Astrocyte of the spinal cord (primary cell): ENCODE data around the gene SGMS1.
A peak's percentile ranks its signal among the peaks of the same experiment; 100 is the strongest.

Source experiments
- DNase-seq: peaks from one replicate; pipeline ENCODE4 v3.0.0; 2011; ENCODE audit warnings: low read depth, low spot score
- H3K4me3 ChIP-seq: 2 replicates; pipeline ENCODE4 v1.5.1; 2011; ENCODE audit warnings: low read depth, mild to moderate bottlenecking, low read length, moderate library complexity
- in situ Hi-C: cut with HindIII; loops from 2 replicates; pipeline ENCODE4 v1.10.0; 2017; ENCODE audit warnings: low sequenced_read_pairs
- TF ChIP-seq, protein P1 (sequence below): IDR thresholded peaks from 2 replicates; pipeline ENCODE4 v1.5.1; 2012; ENCODE audit warnings: low read depth, mild to moderate bottlenecking, low read length, inconsistent platforms

SGMS1 gene

DNA sequence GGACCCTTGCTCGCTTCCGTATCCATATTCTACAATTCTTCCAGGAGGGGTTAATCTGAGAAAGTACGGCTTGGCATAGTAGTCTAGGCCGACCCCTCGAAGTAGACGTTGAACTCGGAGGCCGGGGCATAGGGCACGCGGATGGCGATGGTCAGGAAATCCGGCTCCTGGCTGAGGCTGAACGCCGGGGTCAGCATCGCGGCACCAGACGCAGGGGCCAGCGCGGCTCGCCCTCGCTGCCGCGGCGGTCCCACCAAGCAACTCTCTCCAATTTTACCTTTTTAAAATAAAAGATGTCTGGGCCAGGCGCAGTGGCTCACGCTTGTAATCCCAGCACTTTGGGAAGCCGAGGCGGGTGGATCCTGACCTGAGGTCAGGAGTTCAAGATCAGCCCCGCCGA lies 7.3 kb upstream of the SGMS1 start:
- in situ Hi-C loops, result no loop called here
- TF ChIP-seq, protein P1, sequence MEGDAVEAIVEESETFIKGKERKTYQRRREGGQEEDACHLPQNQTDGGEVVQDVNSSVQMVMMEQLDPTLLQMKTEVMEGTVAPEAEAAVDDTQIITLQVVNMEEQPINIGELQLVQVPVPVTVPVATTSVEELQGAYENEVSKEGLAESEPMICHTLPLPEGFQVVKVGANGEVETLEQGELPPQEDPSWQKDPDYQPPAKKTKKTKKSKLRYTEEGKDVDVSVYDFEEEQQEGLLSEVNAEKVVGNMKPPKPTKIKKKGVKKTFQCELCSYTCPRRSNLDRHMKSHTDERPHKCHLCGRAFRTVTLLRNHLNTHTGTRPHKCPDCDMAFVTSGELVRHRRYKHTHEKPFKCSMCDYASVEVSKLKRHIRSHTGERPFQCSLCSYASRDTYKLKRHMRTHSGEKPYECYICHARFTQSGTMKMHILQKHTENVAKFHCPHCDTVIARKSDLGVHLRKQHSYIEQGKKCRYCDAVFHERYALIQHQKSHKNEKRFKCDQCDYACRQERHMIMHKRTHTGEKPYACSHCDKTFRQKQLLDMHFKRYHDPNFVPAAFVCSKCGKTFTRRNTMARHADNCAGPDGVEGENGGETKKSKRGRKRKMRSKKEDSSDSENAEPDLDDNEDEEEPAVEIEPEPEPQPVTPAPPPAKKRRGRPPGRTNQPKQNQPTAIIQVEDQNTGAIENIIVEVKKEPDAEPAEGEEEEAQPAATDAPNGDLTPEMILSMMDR, result no peak
- no peak overlapping the region for H3K4me3 ChIP-seq
- DNase-seq, result no peak

DNA sequence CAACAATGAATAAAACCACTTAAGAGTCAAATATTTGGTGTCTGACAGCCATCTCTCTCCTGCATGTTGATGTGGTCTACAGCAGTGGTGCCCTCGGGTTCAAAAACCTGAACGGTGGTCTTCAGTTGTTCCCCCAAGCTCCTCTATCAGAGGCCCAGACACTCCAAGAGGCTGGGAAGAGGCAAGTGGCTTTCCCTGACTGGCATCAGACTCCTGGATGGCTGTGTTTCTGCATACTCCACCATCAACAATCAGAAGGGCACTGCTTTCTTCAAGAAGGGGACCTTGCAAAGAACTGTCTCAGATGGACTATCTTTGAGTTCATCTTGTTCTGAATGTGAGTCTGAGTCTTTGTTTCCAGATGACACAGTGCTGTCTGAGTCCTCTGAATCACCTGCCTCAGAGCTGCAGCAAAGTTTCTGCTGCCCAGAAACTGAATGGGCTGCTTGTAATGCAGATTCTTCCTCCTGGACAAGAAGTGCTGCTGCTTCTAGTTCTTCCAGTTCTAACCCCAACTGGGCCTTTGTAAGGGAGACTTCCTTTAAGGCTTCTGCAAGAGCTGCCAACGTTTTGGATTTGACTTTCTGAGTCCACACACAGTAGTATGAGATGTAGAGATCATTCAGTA lies 5.9 kb upstream of the SGMS1 start:
- in situ Hi-C loops, result no loop called here

DNA sequence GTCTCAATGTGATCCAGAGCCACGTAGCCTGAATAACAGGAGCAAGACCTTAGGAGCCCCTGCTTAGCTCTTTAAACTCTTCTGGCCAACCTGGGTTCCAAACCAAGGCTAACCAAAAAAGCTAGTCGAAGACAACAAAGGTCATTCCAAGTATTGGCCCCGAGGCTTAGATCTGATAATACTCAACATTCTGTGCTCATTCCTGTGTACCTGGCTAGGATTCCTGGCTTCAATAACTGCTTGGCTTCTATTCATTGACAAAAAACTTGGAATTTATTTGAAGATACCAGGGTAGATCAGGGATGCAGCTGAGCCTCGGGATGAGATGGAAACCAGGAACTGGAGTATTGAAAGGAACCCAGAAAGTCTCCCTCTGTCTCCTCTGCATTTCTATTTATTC lies 4.1 kb upstream of the SGMS1 start:
- TF ChIP-seq, protein P1, result no peak
- in situ Hi-C loops, result no loop called here
- no peak for DNase-seq
- no peak overlapping the region for H3K4me3 ChIP-seq

More for the DNA sequence above, 5.9 kb upstream of the SGMS1 start:
- no peak for DNase-seq
- TF ChIP-seq, protein P1, result no peak
- no peak overlapping the region for H3K4me3 ChIP-seq

DNA sequence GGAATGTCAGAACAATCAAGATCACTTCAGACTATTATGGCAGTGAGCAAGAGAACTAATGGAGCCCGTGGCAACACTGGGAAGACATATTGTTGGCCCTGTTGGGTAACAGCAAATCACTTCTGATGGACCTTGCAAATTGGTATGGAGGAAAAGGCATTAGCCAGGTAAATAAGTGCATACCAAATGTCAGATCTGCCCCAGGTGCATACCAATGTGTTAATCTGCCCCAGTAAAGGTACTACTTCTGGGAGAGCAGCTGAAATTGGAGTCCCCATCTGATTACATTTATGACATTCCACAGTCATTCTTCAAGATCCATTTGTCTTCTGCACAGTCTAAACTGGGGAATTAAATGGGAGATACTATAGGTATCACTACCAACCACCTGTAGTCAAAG lies 3.7 kb upstream of the SGMS1 start:
- DNase-seq, result no peak
- in situ Hi-C loops, result no loop called here
- TF ChIP-seq, protein P1, result no peak
- H3K4me3 ChIP-seq, result no peak overlapping the region

DNA sequence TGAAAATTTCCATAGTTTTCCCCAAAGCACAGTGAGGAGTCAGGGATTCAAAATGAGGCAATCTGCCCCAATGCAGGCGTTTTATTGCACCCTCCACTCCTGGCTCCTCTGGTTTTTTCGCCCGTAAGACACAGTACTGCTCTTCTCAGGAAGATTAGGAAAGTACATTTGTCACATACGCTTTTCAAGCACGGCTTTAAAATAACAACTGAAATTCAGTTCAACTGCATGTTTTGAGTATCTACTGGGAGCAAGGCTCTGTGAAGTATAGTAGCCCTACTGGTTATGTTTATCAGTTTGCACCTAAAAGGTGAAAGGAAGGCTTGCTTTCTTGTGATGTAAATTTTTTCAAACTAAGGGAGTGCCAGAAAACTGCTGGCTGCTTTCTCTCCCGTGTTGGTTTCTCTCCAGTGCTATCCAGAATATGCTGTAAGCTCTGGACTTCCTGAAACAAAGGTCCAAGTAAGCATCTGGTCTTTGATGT lies 1.9 kb upstream of the SGMS1 start:
- TF ChIP-seq, protein P1, result no peak
- H3K4me3 ChIP-seq, result peak overlapping the region; percentile 77
- DNase-seq, result peak; percentile 27
- in situ Hi-C loops, result no loop called here

DNA sequence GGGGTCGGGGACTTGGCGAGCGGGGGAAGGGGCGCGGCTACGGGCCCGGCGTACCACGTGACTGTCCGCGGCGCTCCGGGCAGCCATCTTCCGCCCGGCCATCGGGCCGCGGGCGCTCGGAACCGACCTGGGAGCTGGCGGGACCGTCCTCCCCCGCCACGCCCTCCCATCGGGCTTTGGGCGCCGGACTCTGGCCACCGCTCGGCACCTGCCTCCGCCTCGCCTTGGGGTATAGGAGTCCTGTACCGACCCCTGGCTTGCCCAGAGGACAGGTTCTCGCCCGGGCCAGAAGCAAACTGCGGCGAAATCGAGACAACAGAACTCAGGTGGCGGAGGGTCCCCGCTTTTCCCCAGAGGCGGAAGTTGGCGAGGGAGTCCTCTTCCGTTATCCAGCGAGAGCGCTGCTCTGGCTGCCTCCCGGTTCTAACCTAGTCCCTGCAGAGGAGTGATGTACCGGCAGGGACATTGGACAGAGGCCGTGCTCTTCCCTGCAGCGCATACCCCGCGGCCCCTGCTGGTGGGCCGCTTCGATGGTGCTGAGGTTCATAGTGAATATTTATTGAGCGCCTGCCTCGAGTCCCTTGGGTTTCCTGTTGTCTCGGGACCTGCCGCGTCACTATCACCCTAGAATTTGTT lies 1.2 kb upstream of the SGMS1 start:
- TF ChIP-seq, protein P1, result peak; percentile 73
- in situ Hi-C loops, result no loop called here
- peak overlapping the region; percentile 77 for H3K4me3 ChIP-seq
- DNase-seq, result peak; percentile 70
